CD14-positive monocyte (primary cell): Measurements from ENCODE around the gene BTBD10. TPM values are rescaled to one million over a fixed set of nuclear protein-coding genes. Genes with fewer than 3 reads are reported as not detected.

Source experiments
- DNase-seq, 3 donors: peaks; one replicate each; pipeline ENCODE4 v3.0.0-alpha.2; 2011 to 2022
- H2AFZ ChIP-seq: 2 replicates; pipeline ENCODE4 v1.6.0; 2012; ENCODE audit warnings: mild to moderate bottlenecking, low read depth, low read length, inconsistent platforms; ENCODE audit not compliant: insufficient read depth, poor library complexity, severe bottlenecking
- H3K27ac ChIP-seq, 2 donors: 1 replicate in 1 of 2; 2 replicates in 1 of 2; pipeline ENCODE4 v1.5.1; 2012 to 2013; ENCODE audit warnings: low read length in 2 of 2, control low read depth in 1 of 2, inconsistent platforms in 1 of 2, low read depth in 1 of 2, mild to moderate bottlenecking in 1 of 2
- H3K27me3 ChIP-seq, 2 donors: one replicate each; pipeline versions ENCODE4 v1.6.0 to v1.6.1; 2011 to 2013; ENCODE audit warnings: low read length in 2 of 2; ENCODE audit not compliant: control insufficient read depth in 2 of 2, insufficient read depth in 2 of 2
- H3K36me3 ChIP-seq, 2 donors: replicated peaks in 1 of 2; 1 replicate in 1 of 2; 2 replicates in 1 of 2; pipeline versions ENCODE4 v1.5.1 to v1.6.1; 2012 to 2013; ENCODE audit warnings: low read length in 2 of 2, control low read depth in 1 of 2, inconsistent platforms in 1 of 2, mild to moderate bottlenecking in 1 of 2; ENCODE audit not compliant: insufficient read depth in 2 of 2, control insufficient read depth in 1 of 2
- H3K4me1 ChIP-seq, 2 donors: 1 replicate in 1 of 2; 2 replicates in 1 of 2; pipeline versions ENCODE4 v1.5.1 to v1.6.1; 2012 to 2013; ENCODE audit warnings: low read length in 2 of 2, control low read depth in 1 of 2, inconsistent platforms in 1 of 2, mild to moderate bottlenecking in 1 of 2, moderate library complexity in 1 of 2; ENCODE audit not compliant: insufficient read depth in 2 of 2, control insufficient read depth in 1 of 2
- H3K4me2 ChIP-seq: replicated peaks from 2 replicates; pipeline ENCODE3; 2012; ENCODE audit warnings: low read length, moderate library complexity, mild to moderate bottlenecking; ENCODE audit not compliant: poor library complexity, severe bottlenecking; ENCODE audit errors: extremely low read depth
- H3K4me3 ChIP-seq, 3 experiments: fragments of 200-600 bp in 1 of 3; sonication (generic) in 1 of 3; replicated peaks in 1 of 3; 1 replicate in 2 of 3; 2 replicates in 1 of 3; pipeline ENCODE4 v1.5.1; 2011 to 2013; ENCODE audit warnings: low read length in 3 of 3, mild to moderate bottlenecking in 3 of 3, control low read depth in 2 of 3, low read depth in 2 of 3, inconsistent platforms in 1 of 3, moderate library complexity in 1 of 3
- H3K79me2 ChIP-seq: 2 replicates; pipeline ENCODE4 v1.6.0; 2012; ENCODE audit warnings: mild to moderate bottlenecking, control low read depth, inconsistent platforms, low read length, moderate library complexity; ENCODE audit not compliant: insufficient read depth
- H3K9ac ChIP-seq: 2 replicates; pipeline ENCODE4 v1.6.0; 2017; ENCODE audit warnings: low read length, mild to moderate bottlenecking; ENCODE audit not compliant: insufficient read depth, poor library complexity, severe bottlenecking
- H3K9me3 ChIP-seq, 2 donors: replicated peaks in 1 of 2; 1 replicate in 1 of 2; 2 replicates in 1 of 2; pipeline versions ENCODE4 v1.5.1 to v1.6.1; 2012 to 2013; ENCODE audit warnings: low read length in 2 of 2, control low read depth in 1 of 2; ENCODE audit not compliant: control insufficient read depth in 1 of 2, insufficient read depth in 1 of 2
- H4K20me1 ChIP-seq: 2 replicates; pipeline ENCODE4 v1.6.0; 2012; ENCODE audit warnings: mild to moderate bottlenecking, low read length, control low read depth, moderate library complexity; ENCODE audit not compliant: insufficient read depth
- H3K27ac Mint-ChIP-seq, 7 donors: one replicate each; pipeline ENCODE4 v1.8.0; 2020; ENCODE audit warnings: mild to moderate bottlenecking in 7 of 7, mixed read lengths in 7 of 7, moderate library complexity in 6 of 7, inconsistent platforms in 2 of 7
- H3K27me3 Mint-ChIP-seq, 3 donors: one replicate each; pipeline ENCODE4 v1.8.0; 2021 to 2022; ENCODE audit warnings: low read depth in 3 of 3, mild to moderate bottlenecking in 3 of 3, mixed read lengths in 3 of 3, moderate library complexity in 3 of 3, inconsistent platforms in 1 of 3
- H3K36me3 Mint-ChIP-seq, 2 donors: one replicate each; pipeline ENCODE4 v1.8.0; 2020; ENCODE audit warnings: mixed read lengths in 2 of 2, inconsistent platforms in 1 of 2, mild to moderate bottlenecking in 1 of 2
- H3K4me1 Mint-ChIP-seq: one replicate; pipeline ENCODE4 v1.8.0; 2020; ENCODE audit warnings: mild to moderate bottlenecking, mixed read lengths
- H3K4me3 Mint-ChIP-seq, 2 donors: one replicate each; pipeline ENCODE4 v1.8.0; 2020; ENCODE audit warnings: mild to moderate bottlenecking in 2 of 2, mixed read lengths in 2 of 2, moderate library complexity in 1 of 2
- H3K9me3 Mint-ChIP-seq, 7 donors: one replicate each; pipeline ENCODE4 v1.8.0; 2020 to 2022; ENCODE audit warnings: mixed read lengths in 7 of 7, mild to moderate bottlenecking in 6 of 7, moderate library complexity in 6 of 7, inconsistent platforms in 2 of 7
- WGBS: methylation state at CpG from one replicate; pipeline ENCODE4 v1.1.5; 2013; ENCODE audit warnings: missing lambda C conversion rate; ENCODE audit not compliant: insufficient coverage; 5-methylcytosine and 5-hydroxymethylcytosine counted together
- intact Hi-C, 2 donors: fragments of 100-400 bp; cut with micrococcal nuclease; formaldehyde crosslinking; loops; one replicate each; pipeline versions ENCODE4 v1.15.0 to v1.15.1; 2023
- polyA plus RNA-seq, 3 donors: library from polyadenylated mRNA; depleted of rRNA in 1 of 3; unstranded in 2 of 3; stranded (reverse) in 1 of 3; fragments of 300-500 nt in 2 of 3; fragments of >200 nt in 1 of 3; fragmentation: Illumina TruSeq in 2 of 3; gene quantifications; 1 replicate in 2 of 3; 2 replicates in 1 of 3; pipeline ENCODE4 v1.2.3, GENCODE V29; 2012 to 2021
- TF ChIP-seq, protein P1 (sequence below): fragments of 200-600 bp; IDR thresholded peaks from one replicate; pipeline ENCODE4 v1.8.0; 2022; ENCODE audit warnings: antibody characterized with exemption, mild to moderate bottlenecking

The BTBD10 gene
- polyA plus RNA-seq, 3 donors, result 9.6 to 19.8 (median 13.8) TPM

DNA sequence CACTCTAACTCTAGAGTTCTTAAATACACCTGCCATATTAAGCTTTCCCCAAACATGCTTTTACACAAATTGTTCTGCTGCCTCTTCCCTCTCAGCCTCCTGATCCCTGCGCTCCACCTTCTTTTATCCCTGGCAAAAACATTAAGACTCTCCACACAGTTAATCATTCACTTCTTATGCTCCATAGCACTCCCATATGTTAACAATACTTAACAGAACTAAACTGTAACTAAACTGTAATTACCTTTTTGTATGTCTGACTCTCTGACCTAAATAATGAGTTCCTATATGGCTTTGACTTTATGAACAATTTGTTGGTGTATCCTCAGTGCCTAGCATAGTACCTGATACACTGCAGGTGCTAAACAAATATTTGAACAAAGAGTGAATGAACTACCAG is 71.8 kb downstream of the BTBD10 start:
- Histone ChIP-seq H2AFZ (no peak overlapping the region), H3K27me3 (no peaks in the 10 kb centered on the region), H3K27ac (no peak overlapping the region), H4K20me1 (peaks cover 18% of the 10 kb centered on the region), H3K9me3 (peaks cover 0 to 3% of the 10 kb centered on the region in 2 donors), H3K79me2 (no peaks in the 10 kb centered on the region), H3K4me1 (no peaks in the 10 kb centered on the region), H3K4me3 (no peak overlapping the region), H3K9ac (no peak overlapping the region), H3K36me3 (peaks cover 38 to 58% of the 10 kb centered on the region in 2 donors), H3K4me2 (no peak overlapping the region)
- WGBS, result 91% methylated on average over 1 of the region's 1 CpG
- H3K27ac Mint-ChIP-seq, result peak overlapping the region in 1 of 7 donors; percentile 66
- no peak for DNase-seq
- intact Hi-C loops, result no loop called here
- H3K9me3 Mint-ChIP-seq, result peaks cover 0 to 2% (median under 1%) of the 10 kb centered on the region in 7 donors
- H3K36me3 Mint-ChIP-seq, result peaks cover 44 to 57% of the 10 kb centered on the region in 2 donors
- H3K4me1 Mint-ChIP-seq, result no peaks in the 10 kb centered on the region
- TF ChIP-seq, protein P1, sequence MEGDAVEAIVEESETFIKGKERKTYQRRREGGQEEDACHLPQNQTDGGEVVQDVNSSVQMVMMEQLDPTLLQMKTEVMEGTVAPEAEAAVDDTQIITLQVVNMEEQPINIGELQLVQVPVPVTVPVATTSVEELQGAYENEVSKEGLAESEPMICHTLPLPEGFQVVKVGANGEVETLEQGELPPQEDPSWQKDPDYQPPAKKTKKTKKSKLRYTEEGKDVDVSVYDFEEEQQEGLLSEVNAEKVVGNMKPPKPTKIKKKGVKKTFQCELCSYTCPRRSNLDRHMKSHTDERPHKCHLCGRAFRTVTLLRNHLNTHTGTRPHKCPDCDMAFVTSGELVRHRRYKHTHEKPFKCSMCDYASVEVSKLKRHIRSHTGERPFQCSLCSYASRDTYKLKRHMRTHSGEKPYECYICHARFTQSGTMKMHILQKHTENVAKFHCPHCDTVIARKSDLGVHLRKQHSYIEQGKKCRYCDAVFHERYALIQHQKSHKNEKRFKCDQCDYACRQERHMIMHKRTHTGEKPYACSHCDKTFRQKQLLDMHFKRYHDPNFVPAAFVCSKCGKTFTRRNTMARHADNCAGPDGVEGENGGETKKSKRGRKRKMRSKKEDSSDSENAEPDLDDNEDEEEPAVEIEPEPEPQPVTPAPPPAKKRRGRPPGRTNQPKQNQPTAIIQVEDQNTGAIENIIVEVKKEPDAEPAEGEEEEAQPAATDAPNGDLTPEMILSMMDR, result no peak
- no peak overlapping the region for H3K4me3 Mint-ChIP-seq
- H3K27me3 Mint-ChIP-seq, result no peaks in the 10 kb centered on the region

DNA sequence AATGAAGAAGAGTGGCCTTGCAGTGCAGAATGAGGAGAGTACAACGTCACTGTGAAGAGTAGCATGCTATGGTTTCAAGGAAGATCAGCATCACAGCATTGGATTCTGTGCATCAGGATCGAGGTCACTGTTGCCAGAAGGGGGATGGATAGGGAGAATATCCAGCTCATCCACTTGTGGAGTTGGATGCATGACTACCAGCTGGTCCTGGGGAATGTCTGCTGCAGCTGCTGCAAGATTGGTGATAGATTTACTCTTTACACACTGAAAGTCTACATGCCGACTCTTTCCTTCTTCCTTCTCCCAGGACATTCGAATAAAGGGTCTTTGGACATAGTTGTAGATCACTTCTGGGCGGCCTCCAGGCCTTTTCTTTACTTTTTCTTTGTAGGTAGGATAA is 74.3 kb downstream of the BTBD10 start:
- Mint-ChIP-seq H3K9me3 (no peaks in the 10 kb centered on the region), H3K36me3 (peaks cover 59 to 75% of the 10 kb centered on the region in 2 donors), H3K27me3 (no peaks in the 10 kb centered on the region), H3K4me1 (no peaks in the 10 kb centered on the region), H3K4me3 (no peak overlapping the region), H3K27ac (peak overlapping the region in 1 of 7 donors; percentile 42)
- no peak for DNase-seq
- peaks cover 26% of the 10 kb centered on the region for H4K20me1 ChIP-seq
- no peaks in the 10 kb centered on the region for H3K4me1 ChIP-seq
- no peak overlapping the region for H3K27ac ChIP-seq
- no peaks in the 10 kb centered on the region for H3K79me2 ChIP-seq
- H3K36me3 ChIP-seq, result peaks cover 53 to 80% of the 10 kb centered on the region in 2 donors
- no peaks in the 10 kb centered on the region for H3K27me3 ChIP-seq
- H3K9ac ChIP-seq, result no peak overlapping the region
- TF ChIP-seq, protein P1, result no peak
- no peak overlapping the region for H2AFZ ChIP-seq
- H3K9me3 ChIP-seq, result no peaks in the 10 kb centered on the region
- WGBS, result 100% methylated on average over 1 of the region's 5 CpGs
- no peak overlapping the region for H3K4me2 ChIP-seq
- intact Hi-C loops, result no loop called here
- H3K4me3 ChIP-seq, result no peak overlapping the region
